ENCODE results near the gene ERLEC1. TPM values are rescaled to one million over a fixed set of nuclear protein-coding genes. Genes with fewer than 3 reads are reported as not detected.

ERLEC1 gene
- total RNA-seq, 6 experiments from 2014 or later, result 86.0 to 102 (median 93.7) TPM

GRCh38 chr2:53750041-53750768 is 36.6 kb upstream of the ERLEC1 start:
- Mint-ChIP-seq H3K9me3 (no peaks in the 10 kb centered on the region), H3K4me3 (no peak overlapping the region), H3K27me3 (ENCODE audit: insufficient read depth) (no peaks in the 10 kb centered on the region), H3K36me3 (ENCODE audit: low read depth) (peaks cover 19% of the 10 kb centered on the region), H3K4me1 (ENCODE audit: low read depth) (peaks cover 35% of the 10 kb centered on the region), H3K27ac (no peak overlapping the region)
- TF ChIP-seq CTCF (IDR thresholded peaks at IDR 0.05), result no peak
- no peak for DNase-seq

GRCh38 chr2:53751728-53752127 is 35.1 kb upstream of the ERLEC1 start:
- no peaks in the 10 kb centered on the region for H3K9me3 Mint-ChIP-seq
- peak overlapping the region; percentile 48 for H3K4me3 Mint-ChIP-seq
- peaks cover 24% of the 10 kb centered on the region for H3K36me3 Mint-ChIP-seq (ENCODE audit: low read depth)
- peak; percentile 63 for DNase-seq
- no peak for TF ChIP-seq CTCF (IDR thresholded peaks at IDR 0.05)
- H3K27ac Mint-ChIP-seq, result peak overlapping the region; percentile 53
- H3K4me1 Mint-ChIP-seq (ENCODE audit: low read depth), result peaks cover 37% of the 10 kb centered on the region
- no peaks in the 10 kb centered on the region for H3K27me3 Mint-ChIP-seq (ENCODE audit: insufficient read depth)

- Mint-ChIP-seq H3K9me3 (no peaks in the 10 kb centered on the region), H3K36me3 (ENCODE audit: low read depth) (peaks cover 29% of the 10 kb centered on the region), H3K27me3 (ENCODE audit: insufficient read depth) (no peaks in the 10 kb centered on the region), H3K4me1 (ENCODE audit: low read depth) (peaks cover 37% of the 10 kb centered on the region), H3K4me3 (no peak overlapping the region), H3K27ac (peak overlapping the region; percentile 13; the same call in 1 of the 2 replicates)
- DNase-seq, result no peak
- TF ChIP-seq CTCF (IDR thresholded peaks at IDR 0.05), result no peak
These were observed 34.5 kb upstream of the ERLEC1 start for GRCh38 chr2:53752385-53752784.

GRCh38 chr2:53753041-53753440 is 33.8 kb upstream of the ERLEC1 start:
- H3K9me3 Mint-ChIP-seq, result no peaks in the 10 kb centered on the region
- no peak for DNase-seq
- no peaks in the 10 kb centered on the region for H3K27me3 Mint-ChIP-seq (ENCODE audit: insufficient read depth)
- TF ChIP-seq CTCF (IDR thresholded peaks at IDR 0.05), result no peak
- peaks cover 28% of the 10 kb centered on the region for H3K36me3 Mint-ChIP-seq (ENCODE audit: low read depth)
- no peak overlapping the region for H3K27ac Mint-ChIP-seq
- H3K4me1 Mint-ChIP-seq (ENCODE audit: low read depth), result peaks cover 37% of the 10 kb centered on the region
- H3K4me3 Mint-ChIP-seq, result no peak overlapping the region

- TF ChIP-seq CTCF (IDR thresholded peaks at IDR 0.05), result no peak
- DNase-seq, result no peak
- H3K9me3 Mint-ChIP-seq, result no peaks in the 10 kb centered on the region
- no peak overlapping the region for H3K27ac Mint-ChIP-seq
- no peak overlapping the region for H3K4me3 Mint-ChIP-seq
- H3K27me3 Mint-ChIP-seq (ENCODE audit: insufficient read depth), result no peaks in the 10 kb centered on the region
- peaks cover 19% of the 10 kb centered on the region for H3K36me3 Mint-ChIP-seq (ENCODE audit: low read depth)
- H3K4me1 Mint-ChIP-seq (ENCODE audit: low read depth), result peaks cover 37% of the 10 kb centered on the region
These were observed 31.7 kb upstream of the ERLEC1 start for GRCh38 chr2:53755121-53755520.
